HEK293 (cell line): ENCODE data around the gene RETREG3.

Source experiments
- CTCF ChIP-seq: fragments of 450-650 bp; formaldehyde crosslinking; IDR thresholded peaks from 2 replicates; pipeline ENCODE4 v1.5.1; 2016; ENCODE audit warnings: missing biosample characterization, missing genetic modification characterization
- HOXD13 ChIP-seq: sonication (generic); formaldehyde crosslinking; IDR thresholded peaks from 2 replicates; pipeline ENCODE4 v1.8.0; 2022; ENCODE audit warnings: missing genetic modification reagents, borderline replicate concordance
- PRDM10 ChIP-seq: fragments of 450-650 bp; formaldehyde crosslinking; IDR thresholded peaks from 2 replicates; pipeline ENCODE4 v1.5.1; 2016; ENCODE audit warnings: missing biosample characterization, missing genetic modification characterization
- ZNF202 ChIP-seq: fragments of 450-650 bp; formaldehyde crosslinking; IDR thresholded peaks from 2 replicates; pipeline ENCODE4 v1.5.1; 2016; ENCODE audit warnings: missing biosample characterization, missing genetic modification characterization, borderline replicate concordance
- ZNF48 ChIP-seq: fragments of 450-650 bp; formaldehyde crosslinking; IDR thresholded peaks from 2 replicates; pipeline ENCODE4 v1.5.1; 2016; ENCODE audit warnings: missing biosample characterization, missing genetic modification characterization

GRCh38 chr17:42655528-42655927 lies 46.4 kb upstream of the RETREG3 start:
- TF ChIP-seq ZNF48 (tag by site-specific recombination) (no peak), ZNF202 (no peak), CTCF (tag by site-specific recombination) (no peak), HOXD13 (CRISPR knock-in tag) (no peak), PRDM10 (tag by site-specific recombination) (no peak)
